Caco-2 (cell line): ENCODE results near the gene SMYD2. TPM values are rescaled to one million over a fixed set of nuclear protein-coding genes. Genes with fewer than 3 reads are reported as not detected.

Experiments used
- BruUV-seq: library from RNA; stranded (reverse); fragments of 400-500 nt; replicated peaks from 2 replicates; lab custom pipeline; 2021; lab: Mats Ljungman, UMichigan
- CTCF ChIA-PET: fragments of 300-600 bp; sonication (Branson Sonifier 250); formaldehyde crosslinking; loops from one replicate; lab custom pipeline; 2022; ENCODE audit warnings: antibody characterized with exemption; lab: Charles Lee
- POLR2A ChIA-PET: fragments of 300-600 bp; sonication (Branson Sonifier 250); formaldehyde crosslinking; loops from one replicate; lab custom pipeline; 2022; ENCODE audit warnings: antibody characterized with exemption; lab: Charles Lee
- DNase-seq, 2 experiments: peaks; one replicate each; pipeline versions ENCODE4 v3.0.0 to v3.0.0-alpha.2; 2020 to 2022
- H3K27me3 ChIP-seq: replicated peaks from 2 replicates; pipeline ENCODE4 v1.6.0; 2011; ENCODE audit warnings: low read length; ENCODE audit not compliant: control insufficient read depth, insufficient read depth
- H3K36me3 ChIP-seq: 2 replicates; pipeline ENCODE4 v1.5.1; 2011; ENCODE audit warnings: low read length; ENCODE audit not compliant: control insufficient read depth, insufficient read depth
- H3K4me1 ChIP-seq: fragments of 250-450 bp; sonication (Bioruptor Pico); 2 replicates; pipeline ENCODE4 v1.5.1; 2020; ENCODE audit warnings: mild to moderate bottlenecking
- H3K4me3 ChIP-seq: 2 replicates; pipeline ENCODE4 v1.5.1; 2011; ENCODE audit warnings: low read depth, mild to moderate bottlenecking, control low read depth, low read length
- H3K9me3 ChIP-seq: fragments of 250-450 bp; sonication (Bioruptor Pico); 2 replicates; pipeline ENCODE4 v1.5.1; 2020; ENCODE audit warnings: mild to moderate bottlenecking, moderate library complexity
- H3K27ac Mint-ChIP-seq: one replicate; pipeline ENCODE4 v1.8.0; 2022; ENCODE audit warnings: mixed read lengths; ENCODE audit not compliant: unreplicated experiment
- H3K27me3 Mint-ChIP-seq: one replicate; pipeline ENCODE4 v1.8.0; 2022; ENCODE audit warnings: mixed read lengths; ENCODE audit not compliant: insufficient read depth, unreplicated experiment
- H3K36me3 Mint-ChIP-seq: one replicate; pipeline ENCODE4 v1.8.0; 2022; ENCODE audit warnings: mild to moderate bottlenecking, mixed read lengths; ENCODE audit not compliant: insufficient read depth, unreplicated experiment
- H3K4me1 Mint-ChIP-seq: one replicate; pipeline ENCODE4 v1.8.0; 2022; ENCODE audit warnings: low read depth, mixed read lengths; ENCODE audit not compliant: unreplicated experiment
- H3K4me3 Mint-ChIP-seq: one replicate; pipeline ENCODE4 v1.8.0; 2022; ENCODE audit warnings: mild to moderate bottlenecking, moderate library complexity, mixed read lengths; ENCODE audit not compliant: unreplicated experiment
- H3K9me3 Mint-ChIP-seq: one replicate; pipeline ENCODE4 v1.8.0; 2022; ENCODE audit warnings: mixed read lengths; ENCODE audit not compliant: unreplicated experiment
- intact Hi-C: fragments of 100-400 bp; cut with micrococcal nuclease; formaldehyde crosslinking; loops from one replicate; pipeline ENCODE4 v1.10.0; 2022; ENCODE audit not compliant: unreplicated experiment
- total RNA-seq: library from RNA; stranded (reverse); gene quantifications from 2 replicates; pipeline ENCODE4 v1.2.3, GENCODE V29; 2022
- TF ChIP-seq, protein P1 (sequence below), 2 experiments: fragments of 200-600 bp in 1 of 2; IDR thresholded peaks; 1 replicate in 1 of 2; 2 replicates in 1 of 2; pipeline versions ENCODE4 v1.5.1 to v1.8.0; 2011 to 2022; ENCODE audit warnings: antibody characterized with exemption in 1 of 2, control low read depth in 1 of 2, inconsistent platforms in 1 of 2, low read depth in 1 of 2, low read length in 1 of 2, mild to moderate bottlenecking in 1 of 2, moderate library complexity in 1 of 2; ENCODE audit not compliant: insufficient read depth in 1 of 2, severe bottlenecking in 1 of 2, unreplicated experiment in 1 of 2

SMYD2 gene
- total RNA-seq, 1 experiment from 2014 or later = 182 TPM

DNA sequence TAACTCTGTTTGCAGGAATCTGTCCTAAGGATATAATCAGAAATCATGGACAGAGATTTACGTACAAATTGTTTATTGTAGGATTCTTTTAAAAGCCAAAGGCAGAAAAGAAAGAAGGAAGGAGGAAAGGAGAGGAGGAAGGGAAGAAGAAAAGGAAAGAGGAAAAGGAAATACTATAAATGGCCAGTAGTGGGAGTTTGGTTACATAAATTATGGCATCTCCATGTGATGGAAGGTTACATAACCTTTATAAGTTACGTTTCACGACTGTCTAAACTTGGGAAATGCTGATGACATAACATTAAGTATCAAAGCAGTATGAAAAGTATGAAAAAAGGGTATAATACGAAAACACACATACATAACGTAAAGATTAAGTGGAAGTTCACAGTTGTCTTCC is 39.0 kb downstream of the SMYD2 start:
- H3K9me3 ChIP-seq = no peaks in the 10 kb centered on the region
- ChIA-PET CTCF (no interaction called here), POLR2A (no interaction called here)
- Mint-ChIP-seq H3K36me3 (peaks cover 95% of the 10 kb centered on the region), H3K9me3 (no peaks in the 10 kb centered on the region), H3K4me1 (peaks cover 6% of the 10 kb centered on the region), H3K4me3 (no peak overlapping the region), H3K27me3 (no peaks in the 10 kb centered on the region), H3K27ac (no peak overlapping the region)
- no TSS peak for BruUV-seq
- H3K4me1 ChIP-seq = peaks cover 14% of the 10 kb centered on the region; the same call in 1 of the 2 replicates
- H3K4me3 ChIP-seq = no peak overlapping the region
- TF ChIP-seq, protein P1, sequence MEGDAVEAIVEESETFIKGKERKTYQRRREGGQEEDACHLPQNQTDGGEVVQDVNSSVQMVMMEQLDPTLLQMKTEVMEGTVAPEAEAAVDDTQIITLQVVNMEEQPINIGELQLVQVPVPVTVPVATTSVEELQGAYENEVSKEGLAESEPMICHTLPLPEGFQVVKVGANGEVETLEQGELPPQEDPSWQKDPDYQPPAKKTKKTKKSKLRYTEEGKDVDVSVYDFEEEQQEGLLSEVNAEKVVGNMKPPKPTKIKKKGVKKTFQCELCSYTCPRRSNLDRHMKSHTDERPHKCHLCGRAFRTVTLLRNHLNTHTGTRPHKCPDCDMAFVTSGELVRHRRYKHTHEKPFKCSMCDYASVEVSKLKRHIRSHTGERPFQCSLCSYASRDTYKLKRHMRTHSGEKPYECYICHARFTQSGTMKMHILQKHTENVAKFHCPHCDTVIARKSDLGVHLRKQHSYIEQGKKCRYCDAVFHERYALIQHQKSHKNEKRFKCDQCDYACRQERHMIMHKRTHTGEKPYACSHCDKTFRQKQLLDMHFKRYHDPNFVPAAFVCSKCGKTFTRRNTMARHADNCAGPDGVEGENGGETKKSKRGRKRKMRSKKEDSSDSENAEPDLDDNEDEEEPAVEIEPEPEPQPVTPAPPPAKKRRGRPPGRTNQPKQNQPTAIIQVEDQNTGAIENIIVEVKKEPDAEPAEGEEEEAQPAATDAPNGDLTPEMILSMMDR (IDR thresholded peaks at IDR 0.05; ENCODE audit: insufficient read depth in 1 of 2, low read depth in 1 of 2, low read length in 1 of 2, severe bottlenecking in 1 of 2, unreplicated experiment in 1 of 2) = peak; percentile 38 to 48
- DNase-seq = no peak
- intact Hi-C loops = loop anchor here (10.0 kb wide), 1 partner anchor 1195 kb away; no protein-coding TSS in a partner anchor
- peaks cover 7% of the 10 kb centered on the region for H3K36me3 ChIP-seq
- no peaks in the 10 kb centered on the region for H3K27me3 ChIP-seq

DNA sequence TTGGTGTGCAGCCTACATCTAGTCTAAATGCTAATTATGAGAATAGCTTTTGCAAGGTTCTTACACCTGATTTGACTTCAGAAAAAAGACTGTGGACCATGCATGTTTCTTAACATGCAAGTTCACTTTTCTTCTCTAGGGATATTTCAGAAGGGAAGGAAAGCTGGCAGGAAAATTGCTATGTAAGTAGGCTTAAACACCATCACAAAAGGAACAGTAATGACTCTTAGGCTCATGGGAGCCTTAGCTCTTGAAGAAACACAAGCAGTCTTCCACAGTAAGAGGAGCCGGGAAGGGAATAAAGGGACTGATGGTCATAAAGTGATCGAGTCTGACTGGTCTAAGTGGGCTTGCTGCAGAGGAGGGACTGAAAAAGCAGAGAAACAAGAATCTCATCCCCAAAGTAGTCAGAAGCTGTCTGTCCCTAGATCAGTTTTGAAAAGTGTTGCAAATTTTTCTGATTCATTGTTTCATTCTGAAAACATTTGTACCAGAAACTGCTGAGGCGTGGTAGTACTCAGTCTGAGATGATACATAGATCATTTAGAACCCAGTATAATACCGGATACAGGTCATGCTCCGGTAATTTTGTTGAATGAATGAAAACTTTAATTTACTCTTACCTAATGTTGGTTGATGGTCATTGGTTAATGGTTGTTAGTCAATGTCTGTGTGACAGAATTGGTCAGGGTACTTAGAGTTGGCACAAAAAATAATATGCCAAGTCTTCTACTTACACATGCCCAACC is 40.9 kb downstream of the SMYD2 start:
- intact Hi-C loops = loop anchor here (10.0 kb wide), 1 partner anchor 1197 kb away; no protein-coding TSS in a partner anchor
- no peaks in the 10 kb centered on the region for H3K9me3 Mint-ChIP-seq
- ChIA-PET CTCF (no interaction called here), POLR2A (no interaction called here)
- no peaks in the 10 kb centered on the region for H3K27me3 Mint-ChIP-seq
- TF ChIP-seq, protein P1 (IDR thresholded peaks at IDR 0.05; ENCODE audit: insufficient read depth in 1 of 2, low read depth in 1 of 2, low read length in 1 of 2, severe bottlenecking in 1 of 2, unreplicated experiment in 1 of 2) = no peak
- BruUV-seq = no TSS peak
- peaks cover 1% of the 10 kb centered on the region; the same call in 1 of the 2 replicates for H3K4me1 ChIP-seq
- H3K9me3 ChIP-seq = no peaks in the 10 kb centered on the region
- DNase-seq = no peak
- H3K27me3 ChIP-seq = no peaks in the 10 kb centered on the region
- peaks cover 6% of the 10 kb centered on the region for H3K4me1 Mint-ChIP-seq
- H3K36me3 ChIP-seq = peaks cover 5% of the 10 kb centered on the region
- H3K4me3 ChIP-seq = no peak overlapping the region
- no peak overlapping the region for H3K4me3 Mint-ChIP-seq
- no peak overlapping the region for H3K27ac Mint-ChIP-seq
- peaks cover 94% of the 10 kb centered on the region for H3K36me3 Mint-ChIP-seq

DNA sequence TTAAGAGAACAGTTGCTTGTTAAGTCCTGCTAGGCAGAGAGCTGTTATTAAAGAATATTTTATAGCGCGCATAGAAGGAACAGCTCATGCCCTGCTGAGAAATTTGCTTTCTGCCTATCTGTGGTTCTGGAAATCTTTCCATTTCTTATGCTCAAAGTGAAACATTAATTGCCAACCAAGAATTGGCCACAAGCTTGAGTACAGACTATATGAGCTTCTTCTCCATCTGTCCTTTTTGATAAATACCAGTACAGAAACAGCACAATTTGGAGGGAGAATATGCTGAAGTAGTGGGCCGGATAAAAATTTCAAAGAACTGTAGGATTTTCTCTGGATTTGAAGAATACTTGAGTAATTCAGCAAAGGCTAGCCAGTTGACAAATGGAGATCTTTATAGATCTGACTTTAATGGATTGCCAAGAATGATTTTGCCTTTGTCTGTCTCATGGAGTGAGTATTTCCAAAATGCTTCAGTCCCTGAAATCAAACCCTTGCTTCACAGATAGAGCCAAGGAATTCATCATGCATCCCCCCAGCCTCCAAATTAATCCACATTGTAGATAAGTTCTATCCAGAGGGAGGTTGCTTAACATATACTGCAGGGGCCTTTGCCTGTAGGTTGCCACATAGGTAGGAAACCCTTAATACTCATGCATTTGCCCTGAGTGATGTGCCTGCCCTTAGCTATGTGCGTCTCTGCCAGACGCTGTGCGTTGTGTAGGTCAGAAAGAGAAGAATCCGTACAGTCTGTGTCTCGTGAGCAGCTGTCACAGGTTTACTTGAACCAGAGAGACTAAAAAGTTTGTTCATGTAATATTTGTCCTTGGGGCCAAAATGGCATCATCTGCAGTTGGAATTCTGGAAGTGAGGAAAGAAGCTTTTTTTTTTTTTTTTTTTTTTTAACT is 44.2 kb downstream of the SMYD2 start:
- Histone ChIP-seq H3K4me3 (no peak overlapping the region), H3K9me3 (no peaks in the 10 kb centered on the region), H3K4me1 (peaks cover 13% of the 10 kb centered on the region), H3K27me3 (no peaks in the 10 kb centered on the region), H3K36me3 (peaks cover 5% of the 10 kb centered on the region)
- peaks cover 32% of the 10 kb centered on the region for H3K4me1 Mint-ChIP-seq
- no TSS peak for BruUV-seq
- no peaks in the 10 kb centered on the region for H3K27me3 Mint-ChIP-seq
- intact Hi-C loops = loop anchor here (1.0 to 10.0 kb wide), 2 partner anchors 45 to 1200 kb away; no protein-coding TSS in a partner anchor
- no peak overlapping the region for H3K27ac Mint-ChIP-seq
- POLR2A ChIA-PET = interaction anchor here (0.6 kb wide), 2 partner anchors 227 to 278 kb away, joined by 3 read pairs; no protein-coding TSS in a partner anchor
- peaks cover 94% of the 10 kb centered on the region for H3K36me3 Mint-ChIP-seq
- TF ChIP-seq, protein P1 (IDR thresholded peaks at IDR 0.05; ENCODE audit: insufficient read depth in 1 of 2, low read depth in 1 of 2, low read length in 1 of 2, severe bottlenecking in 1 of 2, unreplicated experiment in 1 of 2) = no peak
- no peaks in the 10 kb centered on the region for H3K9me3 Mint-ChIP-seq
- no peak overlapping the region for H3K4me3 Mint-ChIP-seq
- CTCF ChIA-PET = interaction anchor here (0.6 to 1.0 kb wide), 3 partner anchors 9 to 111 kb away, joined by 3 to 4 read pairs (median 4); no protein-coding TSS in a partner anchor
- DNase-seq = no peak
